DMS153 (cell line): ENCODE data around the gene SLC26A5.
"Not testable (repeated sequence)": the region's sequence is repeated elsewhere in the genome, so short reads cannot be mapped to it uniquely, and the experiment has no call there.

Experiments
- DNase-seq: peaks from one replicate; lab custom pipeline; 2025; lab: John Stamatoyannopoulos, UW

The SLC26A5 gene

GRCh38 chr7:103446049-103446520 lies at the start of gene SLC26A5:
SLC26A5 (minus strand) TSS chr7:103446207; CDS start chr7:103421514, 24,693 bp downstream.
- peak; percentile 51 for DNase-seq

- DNase-seq = peak; percentile 18
These were observed 41.4 kb upstream of the SLC26A5 start for GRCh38 chr7:103487419-103487818.

GRCh38 chr7:103486873-103487272 lies 40.9 kb upstream of the SLC26A5 start:
- DNase-seq = not testable (repeated sequence)

- no peak for DNase-seq
These were observed 34.8 kb upstream of the SLC26A5 start for GRCh38 chr7:103480771-103481170.

GRCh38 chr7:103474956-103475355 lies 28.9 kb upstream of the SLC26A5 start:
- DNase-seq = no peak

- no peak for DNase-seq
These were observed 23.3 kb upstream of the SLC26A5 start for GRCh38 chr7:103469095-103469948.

- no peak for DNase-seq
These were observed 20.8 kb upstream of the SLC26A5 start for GRCh38 chr7:103466814-103467213.

- DNase-seq = no peak
These were observed 16.4 kb upstream of the SLC26A5 start for GRCh38 chr7:103462358-103462757.

- DNase-seq = peak; percentile 61
These were observed 1.3 kb upstream of the SLC26A5 start for GRCh38 chr7:103447073-103447960.

GRCh38 chr7:103445228-103446048 lies 569 bp downstream of the SLC26A5 start:
- DNase-seq = peak; percentile 6

GRCh38 chr7:103439661-103440060 lies 6.3 kb downstream of the SLC26A5 start:
- no peak for DNase-seq

GRCh38 chr7:103437623-103438022 lies 8.4 kb downstream of the SLC26A5 start:
- DNase-seq = no peak

- no peak for DNase-seq
These were observed 13.3 kb downstream of the SLC26A5 start for GRCh38 chr7:103432712-103433111.

GRCh38 chr7:103425177-103425576 lies 20.8 kb downstream of the SLC26A5 start:
- DNase-seq = no peak

- DNase-seq = no peak
These were observed 22.4 kb downstream of the SLC26A5 start for GRCh38 chr7:103423467-103424179.

GRCh38 chr7:103420857-103421384 lies 25.1 kb downstream of the SLC26A5 start:
- DNase-seq = no peak

- no peak for DNase-seq
These were observed 27.8 kb downstream of the SLC26A5 start for GRCh38 chr7:103418241-103418640.

- DNase-seq = no peak
These were observed 32.6 kb downstream of the SLC26A5 start for GRCh38 chr7:103413407-103413806.

GRCh38 chr7:103412151-103412550 lies 33.9 kb downstream of the SLC26A5 start:
- DNase-seq = no peak

- peak; percentile 3 for DNase-seq
These were observed 40.0 kb downstream of the SLC26A5 start for GRCh38 chr7:103405789-103406613.
